ENCODE measurements around the gene PDIA4.

- no peak for TF ChIP-seq POLR2A (IDR thresholded peaks at IDR 0.05; ENCODE audit: low read length)
- TF ChIP-seq GATA1 (IDR thresholded peaks at IDR 0.05; ENCODE audit: low read depth, low read length) = no peak
Observed at GRCh38 chr7:149005427-149006344, 22.6 kb downstream of the PDIA4 start.

All from erythroblast (primary cell).